ENCODE results near the gene SEMA4A.

SEMA4A gene

GRCh38 chr1:156151093-156151688 is 2.2 kb upstream of the SEMA4A start:
- no peak for DNase-seq (ENCODE audit: low read depth)
- H3K4me3 ChIP-seq (ENCODE audit: low read depth, low read length), result no peak overlapping the region

- no peak overlapping the region for H3K4me3 ChIP-seq (ENCODE audit: low read depth, low read length)
- no peak for DNase-seq (ENCODE audit: low read depth)
Measured at GRCh38 chr1:156152628-156153027, 757 bp upstream of the SEMA4A start.

- no peak for DNase-seq (ENCODE audit: low read depth)
Measured at GRCh38 chr1:156154317-156154749, 948 bp downstream of the SEMA4A start.

GRCh38 chr1:156155756-156156510 is 2.5 kb downstream of the SEMA4A start:
- H3K4me3 ChIP-seq (ENCODE audit: low read depth, low read length), result no peak overlapping the region
- DNase-seq (ENCODE audit: low read depth), result no peak

More at GRCh38 chr1:156154317-156154749, 948 bp downstream of the SEMA4A start:
- no peak overlapping the region for H3K4me3 ChIP-seq (ENCODE audit: low read depth, low read length)

GRCh38 chr1:156157506-156157905 is 4.1 kb downstream of the SEMA4A start:
- DNase-seq (ENCODE audit: low read depth), result no peak

GRCh38 chr1:156157966-156158365 is 4.6 kb downstream of the SEMA4A start:
- no peak for DNase-seq (ENCODE audit: low read depth)
- no peak overlapping the region for H3K4me3 ChIP-seq (ENCODE audit: low read depth, low read length)

More at GRCh38 chr1:156157506-156157905, 4.1 kb downstream of the SEMA4A start:
- H3K4me3 ChIP-seq (ENCODE audit: low read depth, low read length), result no peak overlapping the region

- no peak for DNase-seq (ENCODE audit: low read depth)
- peak overlapping the region; percentile 39 for H3K4me3 ChIP-seq (ENCODE audit: low read depth, low read length)
Measured at GRCh38 chr1:156160000-156160742, 6.8 kb downstream of the SEMA4A start.

- DNase-seq (ENCODE audit: low read depth), result peak; percentile 41
- peak overlapping the region; percentile 39 for H3K4me3 ChIP-seq (ENCODE audit: low read depth, low read length)
Measured at GRCh38 chr1:156160743-156161171, 7.4 kb downstream of the SEMA4A start.

GRCh38 chr1:156162430-156163037 is 9.1 kb downstream of the SEMA4A start:
- no peak overlapping the region for H3K4me3 ChIP-seq (ENCODE audit: low read depth, low read length)
- no peak for DNase-seq (ENCODE audit: low read depth)

GRCh38 chr1:156163712-156164111 is 10.3 kb downstream of the SEMA4A start:
- H3K4me3 ChIP-seq (ENCODE audit: low read depth, low read length), result no peak overlapping the region
- DNase-seq (ENCODE audit: low read depth), result no peak

GRCh38 chr1:156164125-156164831 is 10.9 kb downstream of the SEMA4A start:
- DNase-seq (ENCODE audit: low read depth), result no peak

GRCh38 chr1:156165083-156165482 is 11.7 kb downstream of the SEMA4A start:
- DNase-seq (ENCODE audit: low read depth), result no peak
- no peak overlapping the region for H3K4me3 ChIP-seq (ENCODE audit: low read depth, low read length)

More at GRCh38 chr1:156164125-156164831, 10.9 kb downstream of the SEMA4A start:
- no peak overlapping the region for H3K4me3 ChIP-seq (ENCODE audit: low read depth, low read length)

GRCh38 chr1:156167536-156167935 is 14.2 kb downstream of the SEMA4A start:
- no peak overlapping the region for H3K4me3 ChIP-seq (ENCODE audit: low read depth, low read length)
- no peak for DNase-seq (ENCODE audit: low read depth)

GRCh38 chr1:156172696-156173470 is 19.5 kb downstream of the SEMA4A start:
- DNase-seq (ENCODE audit: low read depth), result no peak
- H3K4me3 ChIP-seq (ENCODE audit: low read depth, low read length), result no peak overlapping the region

- no peak for DNase-seq (ENCODE audit: low read depth)
- no peak overlapping the region for H3K4me3 ChIP-seq (ENCODE audit: low read depth, low read length)
Measured at GRCh38 chr1:156176610-156177210, 23.3 kb downstream of the SEMA4A start.

GRCh38 chr1:156177919-156178654 is 24.7 kb downstream of the SEMA4A start:
- no peak overlapping the region for H3K4me3 ChIP-seq (ENCODE audit: low read depth, low read length)
- no peak for DNase-seq (ENCODE audit: low read depth)

GRCh38 chr1:156180471-156180870 is 27.1 kb downstream of the SEMA4A start:
- DNase-seq (ENCODE audit: low read depth), result no peak
- no peak overlapping the region for H3K4me3 ChIP-seq (ENCODE audit: low read depth, low read length)
